HG03442 (cell line): ENCODE measurements around the gene AGPAT3.

Experiments used
- ATAC-seq: cut with Tn5 transposase; IDR thresholded peaks from one replicate; pipeline ENCODE4 v1.9.1; 2021; ENCODE audit warnings: mild to moderate bottlenecking, moderate library complexity; ENCODE audit not compliant: unreplicated experiment

The AGPAT3 gene

GRCh38 chr21:44012474-44013379 lies 147.7 kb downstream of the AGPAT3 start:
- peak; percentile 71 for ATAC-seq

DNA sequence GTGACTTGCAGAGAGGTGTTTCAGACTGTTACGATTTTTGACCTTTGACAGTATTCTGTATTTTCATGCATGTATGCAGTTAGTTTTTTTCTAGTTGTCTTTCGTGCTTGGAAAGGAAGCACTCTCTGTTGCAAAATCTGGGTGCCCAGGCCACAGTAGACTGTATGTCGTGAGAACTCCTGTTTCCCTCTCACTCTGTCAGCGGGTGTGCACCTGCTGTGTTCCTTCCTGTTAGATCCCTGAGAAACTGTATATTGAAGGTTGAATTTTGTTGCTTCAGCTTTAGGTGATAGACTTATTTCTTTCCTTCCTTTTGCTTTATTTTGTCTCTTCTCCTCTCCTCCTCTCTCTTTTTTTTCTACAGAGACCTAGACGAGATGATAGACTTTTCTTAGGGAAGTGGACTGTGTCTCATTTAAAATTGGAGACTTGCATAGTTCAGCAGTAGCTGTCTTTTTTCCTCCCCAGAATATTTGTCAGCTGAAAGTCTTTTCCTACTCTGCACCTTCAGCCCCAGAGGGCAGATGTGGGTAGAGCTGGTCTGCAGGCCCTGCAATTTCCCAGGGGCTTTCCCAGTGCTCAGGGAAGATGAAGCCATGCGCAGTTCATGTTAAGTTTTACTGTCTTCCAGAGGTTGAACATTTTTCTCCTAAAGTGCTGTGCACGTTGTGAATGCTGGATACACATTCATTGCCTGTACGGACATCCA lies 148.5 kb downstream of the AGPAT3 start:
- ATAC-seq, result no peak

GRCh38 chr21:44017601-44018000 lies 152.6 kb downstream of the AGPAT3 start:
- no peak for ATAC-seq

DNA sequence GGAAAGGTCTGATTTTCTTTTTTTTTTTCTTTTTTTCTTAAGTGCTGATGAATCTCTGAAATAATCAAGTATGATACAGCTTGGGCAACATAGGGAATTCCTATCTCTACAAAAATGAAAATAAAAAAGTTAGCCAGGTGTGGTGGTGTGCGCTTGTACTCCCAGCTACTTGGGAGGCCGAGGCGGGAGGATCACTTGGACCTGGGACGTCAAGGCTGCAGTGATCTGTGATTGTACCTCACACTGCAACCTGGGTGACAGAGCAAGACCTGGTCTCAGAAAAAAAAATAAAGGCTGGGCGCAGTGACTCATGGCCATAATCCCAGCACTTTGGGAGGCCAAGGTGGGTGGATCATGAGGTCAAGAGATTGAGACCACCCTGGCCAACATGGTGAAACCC lies 153.1 kb downstream of the AGPAT3 start:
- no peak for ATAC-seq

GRCh38 chr21:44018813-44019567 lies 154.0 kb downstream of the AGPAT3 start:
- no peak for ATAC-seq

DNA sequence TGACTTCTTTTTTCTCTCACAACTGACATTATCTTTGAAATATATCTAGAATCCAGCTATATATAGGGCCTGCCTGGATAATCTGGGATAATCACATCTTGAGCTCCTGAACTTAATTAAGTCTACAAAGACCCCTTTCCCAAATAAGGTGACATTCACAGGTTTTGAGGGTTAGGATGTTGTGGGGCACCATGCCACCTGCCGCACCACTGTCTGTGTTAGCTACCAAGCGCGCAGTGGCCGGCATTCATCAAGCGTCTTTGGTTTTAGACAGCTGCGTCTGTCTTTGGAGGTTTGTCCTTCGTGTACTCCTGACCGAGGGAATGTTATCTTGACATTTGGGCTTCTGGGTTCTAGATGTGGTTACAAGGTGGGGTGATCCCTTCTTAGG lies 154.5 kb downstream of the AGPAT3 start:
- ATAC-seq, result no peak

- ATAC-seq, result no peak
These were observed 155.5 kb downstream of the AGPAT3 start for GRCh38 chr21:44020551-44020950.

DNA sequence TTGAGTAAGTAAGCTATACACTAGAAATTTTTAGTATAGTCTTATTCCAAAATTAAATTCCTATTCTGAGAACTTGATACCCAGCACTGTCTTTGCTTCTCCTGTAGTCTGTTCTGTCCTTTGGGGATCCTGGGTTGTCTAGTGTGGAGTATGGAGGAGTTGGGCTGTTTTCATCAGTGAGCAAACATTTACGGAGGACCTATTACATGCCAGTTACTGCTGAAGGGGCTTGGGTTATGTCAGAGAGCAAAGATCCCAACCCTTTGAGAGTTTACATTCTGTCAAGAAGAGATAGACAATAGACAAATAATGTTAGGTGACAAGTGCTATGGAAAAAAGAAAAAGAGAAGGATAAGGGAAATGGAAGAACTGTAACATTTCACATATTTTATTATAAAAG lies 156.0 kb downstream of the AGPAT3 start:
- no peak for ATAC-seq

DNA sequence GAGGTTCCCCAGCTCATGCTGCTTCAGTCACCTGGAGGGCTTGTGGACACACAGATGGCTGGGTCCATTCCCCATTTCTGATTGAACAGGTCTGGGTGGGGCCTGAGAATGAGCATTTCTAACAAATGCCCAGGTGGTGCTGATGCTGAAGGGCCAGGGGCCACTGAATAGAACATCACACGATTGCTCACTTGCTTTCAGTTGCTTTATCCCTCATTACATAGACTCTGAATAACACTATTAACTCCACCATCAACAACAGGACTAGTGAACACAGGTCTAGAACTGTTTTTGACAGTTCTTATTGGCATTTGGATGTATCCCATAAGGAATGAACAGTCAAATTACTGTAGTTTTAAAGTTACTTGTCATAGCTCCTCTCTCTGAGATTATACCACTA lies 159.2 kb downstream of the AGPAT3 start:
- ATAC-seq, result no peak

DNA sequence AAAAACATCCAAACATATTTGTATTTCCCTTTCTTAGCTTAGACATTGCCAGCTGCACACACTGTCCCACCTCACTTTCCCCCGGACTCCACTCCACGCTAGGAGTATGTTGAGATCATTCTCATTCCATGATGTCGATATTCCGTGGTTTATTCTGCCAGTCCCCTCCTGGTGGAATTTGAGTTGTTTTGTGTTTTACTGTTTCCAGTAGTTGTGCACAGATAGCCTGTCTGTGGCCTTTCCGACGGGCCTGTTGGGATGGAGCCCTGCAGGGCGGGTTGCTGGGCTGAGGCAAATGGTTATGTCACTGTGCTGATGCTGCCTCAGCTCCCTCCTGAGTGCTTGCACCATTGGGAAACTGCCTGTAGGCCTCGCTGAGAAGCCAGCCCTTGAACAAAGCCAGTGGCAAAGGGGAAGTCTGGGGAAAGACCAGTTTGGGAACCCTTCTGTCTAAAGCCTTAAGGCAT lies 159.9 kb downstream of the AGPAT3 start:
- ATAC-seq, result no peak

- no peak for ATAC-seq
These were observed 162.7 kb downstream of the AGPAT3 start for GRCh38 chr21:44027607-44028286.

- ATAC-seq, result no peak
These were observed 163.2 kb downstream of the AGPAT3 start for GRCh38 chr21:44028287-44028659.

- ATAC-seq, result no peak
These were observed 164.6 kb downstream of the AGPAT3 start for GRCh38 chr21:44029460-44030087.

DNA sequence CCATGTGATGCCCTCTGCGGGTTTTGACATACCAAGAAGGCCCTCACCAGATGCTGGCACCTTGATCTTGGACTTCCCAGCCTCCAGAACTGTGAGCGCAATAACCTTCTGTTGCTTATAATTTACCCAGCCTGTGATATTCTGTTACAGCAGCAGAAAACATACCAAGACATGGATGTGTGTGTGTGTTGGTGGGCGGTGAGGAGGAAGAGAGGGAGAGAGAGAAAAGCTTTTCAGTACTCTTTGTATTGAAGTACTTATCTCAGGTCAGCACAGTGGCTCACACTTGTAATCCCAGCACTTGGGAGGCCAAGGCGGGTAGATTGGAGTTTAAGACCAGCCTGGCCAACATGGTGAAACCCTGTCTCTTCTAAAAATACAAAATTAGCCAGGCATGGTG lies 170.2 kb downstream of the AGPAT3 start:
- ATAC-seq, result no peak
